NCI-H1417 (cell line): ENCODE results near the gene IKZF2.

Source experiments
- DNase-seq, 3 experiments: peaks; one replicate each; lab custom pipeline; 2025; lab: John Stamatoyannopoulos, UW

The IKZF2 gene

GRCh38 chr2:213152888-213153287, 1.5 kb upstream of the IKZF2 start:
- no peak for DNase-seq

GRCh38 chr2:213152065-213152794, 818 bp upstream of the IKZF2 start:
- peak in 1 of 3 experiments; percentile 86 for DNase-seq

GRCh38 chr2:213150315-213151097, 906 bp downstream of the IKZF2 start:
- peak in 2 of 3 experiments; percentile 25 for DNase-seq

- no peak for DNase-seq
These were observed 1.5 kb downstream of the IKZF2 start for GRCh38 chr2:213149949-213150314.

- no peak for DNase-seq
These were observed 2.0 kb downstream of the IKZF2 start for GRCh38 chr2:213149294-213149875.

- DNase-seq: no peak
These were observed 2.7 kb downstream of the IKZF2 start for GRCh38 chr2:213148572-213149261.

- no peak for DNase-seq
These were observed 3.9 kb downstream of the IKZF2 start for GRCh38 chr2:213147538-213147937.

GRCh38 chr2:213145715-213146242, 5.6 kb downstream of the IKZF2 start:
- DNase-seq: peak in 1 of 3 experiments; percentile 53

GRCh38 chr2:213137064-213137463, 14.3 kb downstream of the IKZF2 start:
- DNase-seq: no peak

- no peak for DNase-seq
These were observed 22.1 kb downstream of the IKZF2 start for GRCh38 chr2:213129311-213129710.

- no peak for DNase-seq
These were observed 25.6 kb downstream of the IKZF2 start for GRCh38 chr2:213125646-213126347.

GRCh38 chr2:213122725-213123124, 28.7 kb downstream of the IKZF2 start:
- DNase-seq: peak in 2 of 3 experiments; percentile 4 to 47

GRCh38 chr2:213121690-213122089, 29.7 kb downstream of the IKZF2 start:
- no peak for DNase-seq

- DNase-seq: no peak
These were observed 32.2 kb downstream of the IKZF2 start for GRCh38 chr2:213119061-213119809.

GRCh38 chr2:213108308-213108707, 43.1 kb downstream of the IKZF2 start:
- DNase-seq: no peak

- peak in 1 of 3 experiments; percentile 16 for DNase-seq
These were observed 43.7 kb downstream of the IKZF2 start for GRCh38 chr2:213107728-213108127.

- no peak for DNase-seq
These were observed 46.2 kb downstream of the IKZF2 start for GRCh38 chr2:213105212-213105611.

GRCh38 chr2:213104903-213105202, 46.6 kb downstream of the IKZF2 start:
- DNase-seq: no peak

GRCh38 chr2:213104092-213104902, 47.1 kb downstream of the IKZF2 start:
- DNase-seq: no peak
